Anterior cingulate cortex (tissue), 58 donors: ENCODE results near the gene DEFB124.
"Not testable (repeated sequence)": the region's sequence is repeated elsewhere in the genome, so short reads cannot be mapped to it uniquely, and the experiment has no call there.

Experiments used
- DNase-seq, 58 donors: peaks; one replicate each; lab custom pipeline; 2025; lab: John Stamatoyannopoulos, UW

The DEFB124 gene

DNA sequence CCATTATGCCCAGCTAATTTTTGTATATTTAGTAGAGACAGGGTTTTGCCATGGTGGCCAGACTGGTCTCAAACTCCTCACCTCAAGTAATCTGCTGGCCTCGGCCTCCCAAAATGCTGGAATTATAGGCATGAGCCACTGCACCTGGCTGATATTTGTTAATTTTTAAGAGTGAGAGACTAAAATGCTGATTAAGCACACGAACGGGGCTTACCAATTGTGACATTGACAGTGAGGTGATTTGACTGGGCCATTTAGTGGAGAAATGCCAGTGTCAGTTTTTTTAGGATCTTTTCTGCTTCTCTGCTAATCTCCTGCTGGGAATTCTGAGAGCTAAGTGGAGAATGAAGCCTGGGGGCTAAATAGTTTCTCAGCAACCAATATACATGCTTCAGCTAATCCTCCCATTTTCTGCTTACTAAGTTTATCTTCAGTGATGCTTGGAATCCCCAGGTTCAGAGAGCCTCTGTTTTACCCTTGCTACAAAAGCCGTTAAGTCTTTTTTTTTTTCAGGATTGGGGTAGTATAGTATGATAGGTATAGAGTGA lies 44.3 kb downstream of the DEFB124 start:
- no peak for DNase-seq

DNA sequence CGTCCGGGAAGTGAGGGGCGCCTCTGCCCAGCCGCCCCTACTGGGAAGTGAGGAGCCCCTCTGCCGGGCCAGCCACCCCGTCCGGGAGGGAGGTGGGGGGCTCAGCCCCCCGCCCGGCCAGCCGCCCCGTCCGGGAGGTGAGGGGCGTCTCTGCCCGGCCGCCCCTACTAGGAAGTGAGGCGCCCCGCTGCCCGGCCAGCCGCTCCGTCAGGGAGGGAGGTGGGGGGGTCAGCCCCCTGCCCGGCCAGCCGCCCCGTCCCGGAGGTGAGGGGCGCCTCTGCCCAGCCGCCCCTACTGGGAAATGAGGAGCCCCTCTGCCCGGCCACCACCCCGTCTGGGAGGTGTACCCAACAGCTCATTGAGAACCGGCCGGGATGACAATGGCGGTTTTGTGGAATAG lies 47.4 kb downstream of the DEFB124 start:
- not testable (repeated sequence) for DNase-seq

DNA sequence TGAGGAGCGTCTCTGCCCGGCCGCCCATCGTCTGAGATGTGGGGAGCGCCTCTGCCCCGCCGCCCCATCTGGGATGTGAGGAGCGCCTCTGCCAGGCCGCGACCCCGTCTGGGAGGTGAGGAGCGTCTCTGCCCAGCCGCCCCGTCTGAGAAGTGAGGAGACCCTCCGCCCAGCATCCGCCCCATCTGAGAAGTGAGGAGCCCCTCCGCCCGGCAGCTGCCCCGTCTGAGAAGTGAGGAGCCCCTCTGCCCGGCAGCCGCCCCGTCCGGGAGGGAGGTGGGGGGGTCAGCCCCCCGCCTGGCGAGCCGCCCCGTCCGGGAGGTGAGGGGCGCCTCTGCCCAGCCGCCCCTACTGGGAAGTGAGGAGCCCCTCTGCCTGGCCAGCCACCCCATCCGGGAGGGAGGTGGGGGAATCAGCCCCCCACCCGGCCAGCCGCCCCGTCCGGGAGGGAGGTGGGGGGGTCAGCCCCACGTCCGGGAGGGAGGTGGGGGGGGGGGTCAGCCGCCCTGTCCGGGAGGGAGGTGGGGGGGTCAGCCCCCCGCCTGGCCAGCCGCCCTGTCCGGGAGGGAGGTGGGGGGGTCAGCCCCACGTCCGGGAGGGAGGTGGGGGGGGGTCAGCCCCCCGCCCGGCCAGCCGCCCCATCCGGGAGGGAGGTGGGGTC lies 47.9 kb downstream of the DEFB124 start:
- not testable (repeated sequence) for DNase-seq

DNA sequence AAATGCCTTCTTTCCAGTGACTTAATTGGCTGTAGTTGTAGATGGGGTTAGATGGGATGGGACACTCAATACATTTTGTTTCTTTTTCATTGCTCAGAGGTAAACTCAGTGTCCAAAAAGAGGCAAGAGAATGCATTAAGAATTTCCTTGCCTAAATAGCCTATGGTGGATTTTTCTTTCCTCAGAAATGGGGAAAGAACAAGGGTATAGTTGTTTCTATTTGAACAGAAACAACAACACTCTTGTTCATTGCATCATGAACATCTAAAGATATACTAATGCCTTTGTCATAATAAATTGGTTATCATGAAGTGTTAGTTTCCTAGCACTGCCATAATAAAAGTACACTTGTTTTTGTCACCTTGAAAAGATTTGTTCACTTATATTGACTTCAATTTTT lies 49.1 kb downstream of the DEFB124 start:
- DNase-seq: no peak

DNA sequence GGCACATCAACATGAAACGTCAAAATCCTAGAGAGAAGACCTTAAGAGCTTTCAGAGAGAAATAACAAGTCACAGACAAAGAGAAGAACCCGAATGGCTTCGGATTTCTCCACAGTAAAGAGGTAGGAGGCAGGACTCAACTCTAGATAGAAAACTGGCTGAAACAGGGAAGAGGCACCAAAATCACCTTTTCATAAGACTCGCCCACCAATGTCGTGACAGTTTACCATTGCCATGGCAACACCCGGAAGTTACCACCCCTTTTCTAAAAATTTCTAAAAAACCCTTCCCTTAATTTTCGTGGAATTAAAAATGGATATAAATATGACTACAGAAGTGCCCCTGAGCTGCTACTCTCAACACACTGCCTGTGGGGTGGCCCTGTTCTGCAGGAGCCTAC lies 56.6 kb downstream of the DEFB124 start:
- no peak for DNase-seq

DNA sequence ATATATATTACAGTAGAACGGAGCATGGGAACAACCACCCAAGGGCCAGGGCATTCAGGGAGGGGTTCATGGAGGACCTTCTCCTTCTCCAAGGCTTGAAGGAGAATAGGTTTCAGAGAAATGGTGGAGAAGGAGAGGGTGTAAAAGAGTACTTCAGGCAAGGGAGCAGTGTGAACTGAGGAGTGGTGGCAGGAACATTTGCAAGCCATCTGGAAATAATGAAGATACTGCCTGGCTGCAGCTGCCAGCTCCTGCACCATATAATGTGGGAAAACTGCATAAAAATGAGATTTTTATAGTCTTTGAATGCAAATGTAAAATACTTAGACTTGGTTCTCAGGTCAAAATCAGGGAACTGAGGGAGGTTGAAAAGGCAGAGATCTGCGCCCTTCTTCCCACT lies 59.3 kb downstream of the DEFB124 start:
- no peak for DNase-seq
